GM12875 (cell line): Measurements from ENCODE around the gene CDH4.

Source experiments
- H3K4me3 ChIP-seq: one replicate; pipeline ENCODE4 v1.5.1; 2011; ENCODE audit warnings: low read depth, low read length, control low read depth
- CTCF ChIP-seq: IDR thresholded peaks from 2 replicates; pipeline ENCODE4 v1.5.1; 2011; ENCODE audit warnings: low read depth, mild to moderate bottlenecking, control low read depth, inconsistent platforms, low read length, moderate library complexity, borderline replicate concordance; ENCODE audit not compliant: insufficient read depth

The CDH4 gene

GRCh38 chr20:61664556-61665320 lies 412.7 kb downstream of the CDH4 start:
- TF ChIP-seq CTCF, result no peak
- no peak overlapping the region for H3K4me3 ChIP-seq

GRCh38 chr20:61665528-61666470 lies 413.7 kb downstream of the CDH4 start:
- TF ChIP-seq CTCF, result no peak
- no peak overlapping the region for H3K4me3 ChIP-seq

GRCh38 chr20:61666471-61666832 lies 414.4 kb downstream of the CDH4 start:
- no peak overlapping the region for H3K4me3 ChIP-seq

GRCh38 chr20:61667056-61667792 lies 415.2 kb downstream of the CDH4 start:
- no peak overlapping the region for H3K4me3 ChIP-seq
- TF ChIP-seq CTCF, result no peak

More at GRCh38 chr20:61666471-61666832, 414.4 kb downstream of the CDH4 start:
- no peak for TF ChIP-seq CTCF

- no peak for TF ChIP-seq CTCF
- no peak overlapping the region for H3K4me3 ChIP-seq
Observed at GRCh38 chr20:61668065-61668650, 416.1 kb downstream of the CDH4 start.

- no peak for TF ChIP-seq CTCF
- H3K4me3 ChIP-seq, result no peak overlapping the region
Observed at GRCh38 chr20:61668771-61669503, 416.9 kb downstream of the CDH4 start.
